GM15510 (cell line): ENCODE measurements around the gene ANAPC5.

Experiments used
- POLR2A ChIP-seq: IDR thresholded peaks from 3 replicates; pipeline ENCODE4 v1.6.1; 2011; ENCODE audit warnings: borderline replicate concordance; ENCODE audit not compliant: insufficient read length; ENCODE audit errors: extremely low read depth

Gene ANAPC5, protein sequence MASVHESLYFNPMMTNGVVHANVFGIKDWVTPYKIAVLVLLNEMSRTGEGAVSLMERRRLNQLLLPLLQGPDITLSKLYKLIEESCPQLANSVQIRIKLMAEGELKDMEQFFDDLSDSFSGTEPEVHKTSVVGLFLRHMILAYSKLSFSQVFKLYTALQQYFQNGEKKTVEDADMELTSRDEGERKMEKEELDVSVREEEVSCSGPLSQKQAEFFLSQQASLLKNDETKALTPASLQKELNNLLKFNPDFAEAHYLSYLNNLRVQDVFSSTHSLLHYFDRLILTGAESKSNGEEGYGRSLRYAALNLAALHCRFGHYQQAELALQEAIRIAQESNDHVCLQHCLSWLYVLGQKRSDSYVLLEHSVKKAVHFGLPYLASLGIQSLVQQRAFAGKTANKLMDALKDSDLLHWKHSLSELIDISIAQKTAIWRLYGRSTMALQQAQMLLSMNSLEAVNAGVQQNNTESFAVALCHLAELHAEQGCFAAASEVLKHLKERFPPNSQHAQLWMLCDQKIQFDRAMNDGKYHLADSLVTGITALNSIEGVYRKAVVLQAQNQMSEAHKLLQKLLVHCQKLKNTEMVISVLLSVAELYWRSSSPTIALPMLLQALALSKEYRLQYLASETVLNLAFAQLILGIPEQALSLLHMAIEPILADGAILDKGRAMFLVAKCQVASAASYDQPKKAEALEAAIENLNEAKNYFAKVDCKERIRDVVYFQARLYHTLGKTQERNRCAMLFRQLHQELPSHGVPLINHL

GRCh38 chr12:121351820-121352681 lies at the start of gene ANAPC5:
ANAPC5 (minus strand) TSS chr12:121352411; CDS start chr12:121352340, 71 bp downstream.
- peak; percentile 92 for TF ChIP-seq POLR2A

DNA sequence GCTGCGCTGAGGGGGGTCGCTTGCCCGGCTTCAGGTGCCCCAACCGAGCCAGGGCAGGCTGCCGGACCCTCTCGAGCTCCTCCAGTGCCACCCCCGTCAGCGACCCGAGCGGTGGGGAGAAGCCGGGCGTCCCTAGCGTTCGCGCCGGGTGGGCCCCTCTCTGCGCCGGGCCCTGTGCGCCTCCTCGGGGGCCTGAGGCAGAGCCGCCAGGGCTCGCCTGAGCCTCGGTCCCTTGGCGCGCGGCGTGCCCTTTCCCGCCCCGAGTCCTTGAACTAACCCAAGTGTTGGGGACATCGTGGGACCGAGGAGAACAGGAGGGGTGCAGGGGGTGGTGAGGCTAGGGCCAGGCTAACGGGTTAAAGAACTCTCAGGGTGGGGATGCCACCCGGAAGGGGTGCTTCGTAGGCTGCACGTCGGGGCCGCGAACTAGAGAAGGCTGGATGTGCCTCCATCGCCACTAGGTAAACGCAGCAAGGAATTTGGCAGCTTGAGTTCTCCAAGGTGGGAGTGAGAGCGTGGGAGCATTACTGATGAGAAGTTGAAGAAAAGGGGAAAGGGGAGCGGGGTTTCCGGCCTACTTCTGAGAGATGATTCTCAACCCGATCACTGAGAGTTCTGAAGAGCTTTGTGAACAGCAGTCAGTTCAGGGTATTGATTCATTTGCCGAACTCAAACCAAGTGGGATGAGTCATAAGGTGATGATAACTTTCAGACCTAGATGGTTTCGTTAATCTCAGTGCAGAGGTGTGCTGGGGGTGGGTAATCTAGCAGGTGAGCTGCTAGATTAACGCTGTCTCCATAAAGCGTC lies 48.3 kb upstream of the ANAPC5 start:
- TF ChIP-seq POLR2A: peak; percentile 32

DNA sequence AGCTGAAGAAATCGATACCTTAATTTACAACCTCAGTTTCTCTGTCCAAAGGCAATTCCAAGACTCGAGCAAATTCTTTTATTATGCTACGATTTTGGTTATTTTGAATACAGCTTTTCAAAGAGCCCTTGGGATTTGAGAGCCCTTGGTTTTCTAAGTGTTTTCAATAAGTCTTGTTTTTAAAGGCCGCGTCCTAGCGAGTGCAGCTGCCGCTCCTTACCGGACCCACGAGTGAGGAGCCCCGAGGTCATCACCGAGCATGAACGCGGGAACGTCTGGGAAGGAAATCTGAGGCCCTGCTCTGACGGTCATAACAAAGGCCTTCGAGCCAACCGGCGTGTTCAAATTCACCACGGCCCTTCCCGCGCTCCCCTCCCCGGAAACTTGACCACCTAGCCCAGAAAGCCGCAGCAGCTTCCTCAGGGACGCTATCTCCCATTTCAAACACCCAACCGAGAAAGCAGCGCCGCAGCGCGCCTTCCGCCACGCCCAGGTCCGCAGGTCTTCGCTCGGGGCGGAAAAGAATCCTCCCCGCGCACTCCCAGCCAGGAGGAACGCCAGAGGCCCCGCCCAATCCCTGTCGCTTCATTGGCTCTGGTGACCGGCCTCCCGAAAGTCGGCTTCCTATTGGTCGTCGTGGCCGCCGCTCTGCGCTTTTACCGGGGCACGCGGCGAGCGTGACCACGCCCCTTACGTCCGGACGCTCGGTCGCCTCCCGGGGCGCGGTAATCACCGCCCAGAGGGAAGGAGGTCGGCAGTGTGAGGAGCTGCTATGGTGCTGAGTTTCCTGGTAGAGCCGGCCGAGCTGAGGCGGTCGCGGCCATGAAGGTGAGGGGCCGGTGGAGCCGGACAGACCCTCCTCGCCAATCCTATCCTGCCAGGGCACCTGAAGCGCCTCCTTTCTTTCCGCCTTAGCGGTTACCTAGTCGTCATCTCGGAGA lies 47.5 kb upstream of the ANAPC5 start, which contains the start of gene RNF34:
RNF34 (plus strand) TSS at position 728 of the 941 bp plus-strand sequence; CDS start at position 823, 95 bp downstream.
- TF ChIP-seq POLR2A: peak; percentile 98

GRCh38 chr12:121398355-121398754 lies 46.1 kb upstream of the ANAPC5 start:
- no peak for TF ChIP-seq POLR2A

DNA sequence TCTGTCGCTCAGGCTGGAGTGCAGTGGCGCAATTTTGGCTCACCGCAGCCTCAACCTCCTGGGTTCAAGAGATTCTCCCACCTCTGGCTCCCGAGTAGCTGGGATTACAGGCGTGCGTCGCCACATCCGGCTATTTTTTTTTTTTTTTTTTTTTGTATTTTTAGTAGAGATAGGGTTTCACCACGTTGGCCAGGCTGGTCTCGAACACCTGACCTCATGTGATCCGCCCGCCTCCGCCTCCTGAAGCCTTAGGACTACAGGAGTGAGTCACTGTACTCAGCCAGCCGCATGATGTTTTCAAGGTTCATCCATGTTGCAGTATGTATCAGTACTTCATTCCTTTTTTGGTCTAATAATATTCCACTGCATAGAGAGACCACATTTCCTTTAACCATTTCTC lies 45.3 kb upstream of the ANAPC5 start:
- TF ChIP-seq POLR2A: no peak

GRCh38 chr12:121392325-121392716 lies 40.1 kb upstream of the ANAPC5 start:
- TF ChIP-seq POLR2A: no peak

GRCh38 chr12:121391619-121392324 lies 39.6 kb upstream of the ANAPC5 start:
- TF ChIP-seq POLR2A: no peak

- TF ChIP-seq POLR2A: no peak
Observed at GRCh38 chr12:121390856-121391255, 38.6 kb upstream of the ANAPC5 start.

DNA sequence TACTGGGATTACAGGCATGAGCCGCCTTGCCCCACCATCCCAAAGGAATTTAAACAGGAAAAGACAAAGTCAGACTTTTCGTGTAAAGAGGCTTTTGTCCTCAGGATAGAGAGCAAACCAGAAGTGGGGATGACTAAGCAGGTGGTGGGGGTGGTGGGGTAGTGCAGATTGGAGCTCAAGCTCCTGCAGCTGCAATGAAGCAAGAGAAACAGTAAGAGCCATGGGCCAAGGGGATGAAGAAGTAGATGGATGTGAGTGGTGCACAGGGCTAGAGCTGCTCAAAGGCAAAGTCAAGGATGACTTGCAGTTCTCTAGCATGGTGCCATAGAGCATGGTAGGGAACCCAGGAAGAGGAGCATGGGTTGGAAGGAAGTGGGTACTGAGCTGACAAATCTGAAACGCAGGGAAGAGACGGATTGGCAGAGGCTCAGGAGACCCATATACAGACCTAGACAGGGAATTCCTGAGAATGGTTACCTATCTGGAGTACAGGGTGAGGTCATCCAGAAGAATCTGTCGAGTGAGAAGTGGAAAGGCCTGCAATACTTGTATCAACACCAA lies 36.3 kb upstream of the ANAPC5 start:
- no peak for TF ChIP-seq POLR2A

DNA sequence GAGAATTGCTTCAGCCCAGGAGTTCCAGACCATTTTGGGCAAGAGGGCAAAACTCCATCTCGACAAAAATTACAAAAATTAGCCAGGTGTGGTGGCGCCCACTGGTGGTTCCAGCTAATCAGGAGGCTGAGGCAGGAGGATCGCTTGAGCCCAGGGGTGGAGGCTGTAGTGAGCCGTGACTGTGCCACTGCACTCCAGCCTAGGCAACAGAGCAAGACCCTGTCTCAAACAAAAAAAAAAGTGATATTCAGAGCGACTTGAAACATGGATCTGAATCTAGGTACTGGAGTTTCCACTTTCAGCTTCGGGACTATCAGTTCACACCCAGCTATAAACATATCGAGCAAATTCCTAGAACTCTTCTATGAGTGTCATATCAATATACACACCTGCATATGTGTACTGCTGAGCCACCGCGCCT lies 31.4 kb upstream of the ANAPC5 start:
- no peak for TF ChIP-seq POLR2A

DNA sequence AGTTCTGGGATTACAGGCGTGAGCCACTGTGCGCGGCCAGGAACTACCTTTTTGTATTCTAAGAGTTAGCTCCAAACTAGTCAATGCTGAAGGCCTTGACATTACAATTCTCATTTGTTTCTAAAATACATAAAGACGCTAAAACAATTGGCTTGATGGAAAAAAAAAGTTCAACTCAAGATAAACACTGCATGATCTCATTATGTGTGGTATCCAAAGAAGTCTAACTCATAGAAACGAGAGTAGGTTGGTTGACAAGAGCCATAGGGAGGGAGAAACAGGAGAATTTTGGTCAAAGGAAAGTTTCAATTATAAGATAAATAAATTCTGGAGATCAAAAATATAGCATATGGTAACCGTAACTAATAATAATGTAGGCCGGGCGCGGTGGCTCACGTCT lies 27.7 kb upstream of the ANAPC5 start:
- no peak for TF ChIP-seq POLR2A

DNA sequence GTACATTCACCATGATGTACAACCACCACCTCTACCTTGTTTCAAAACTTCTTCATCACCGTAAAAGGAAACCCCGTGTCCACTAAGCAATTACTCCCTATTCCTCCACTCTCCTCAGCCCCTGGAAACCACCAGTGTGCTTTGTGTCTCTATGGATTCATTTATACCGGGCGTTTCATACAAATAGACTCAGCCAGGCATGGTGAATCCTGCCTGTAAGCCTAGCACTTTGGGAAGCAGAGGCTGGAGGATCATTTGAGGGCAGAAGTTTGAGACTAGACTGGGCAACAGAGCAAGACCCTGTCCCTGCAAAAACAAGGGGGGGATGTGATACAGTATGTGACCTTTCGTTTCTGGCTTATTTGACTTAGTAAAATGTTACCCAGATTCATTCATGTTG lies 26.5 kb upstream of the ANAPC5 start:
- TF ChIP-seq POLR2A: no peak
